Panc1 (cell line): Measurements from ENCODE around the gene PCDH8. TPM values are rescaled to one million over a fixed set of nuclear protein-coding genes. Genes with fewer than 3 reads are reported as not detected.
A peak's percentile ranks its signal among the peaks of the same experiment; 100 is the strongest.

Experiments used
- ATAC-seq: fragments of 200-7000 bp; cut with Tn5 transposase; 2 replicates; pipeline ENCODE4 v1.9.1; 2020; ENCODE audit warnings: mild to moderate bottlenecking, moderate library complexity
- BruUV-seq: library from RNA; stranded (reverse); fragments of 400-500 nt; replicated peaks from 2 replicates; lab custom pipeline; 2021; lab: Mats Ljungman, UMichigan
- CTCF ChIA-PET: fragments of 300-600 bp; sonication (Branson Sonifier 250); formaldehyde crosslinking; loops from one replicate; lab custom pipeline; 2022; ENCODE audit warnings: antibody characterized with exemption; lab: Charles Lee
- POLR2A ChIA-PET: fragments of 300-600 bp; sonication (Branson Sonifier 250); formaldehyde crosslinking; loops from one replicate; lab custom pipeline; 2022; ENCODE audit warnings: antibody characterized with exemption; lab: Charles Lee
- DNase-seq: peaks from one replicate; pipeline ENCODE4 v3.0.0-alpha.2; 2010; ENCODE audit warnings: low read depth, low spot score
- H3K27ac ChIP-seq: 2 replicates; pipeline ENCODE4 v1.5.1; 2011; ENCODE audit warnings: mild to moderate bottlenecking, low read length, inconsistent platforms
- H3K27me3 ChIP-seq: fragments of 200-500 bp; sonication (Bioruptor generic); 2 replicates; pipeline ENCODE4 v1.6.0; 2014; ENCODE audit warnings: low read length, inconsistent platforms; ENCODE audit not compliant: control insufficient read depth, insufficient read depth
- H3K36me3 ChIP-seq: fragments of 200-500 bp; sonication (Bioruptor generic); 2 replicates; pipeline ENCODE4 v1.5.1; 2014; ENCODE audit warnings: inconsistent platforms, mild to moderate bottlenecking, low read length, moderate library complexity; ENCODE audit not compliant: control insufficient read depth, insufficient read depth
- H3K4me1 ChIP-seq: 2 replicates; pipeline ENCODE4 v1.5.1; 2011; ENCODE audit warnings: inconsistent platforms, mild to moderate bottlenecking, low read length, moderate library complexity; ENCODE audit not compliant: control insufficient read depth, insufficient read depth
- H3K4me3 ChIP-seq, 2 experiments: 2 replicates each; pipeline ENCODE4 v1.5.1; 2011 to 2012; ENCODE audit warnings: low read depth in 2 of 2, low read length in 2 of 2, mild to moderate bottlenecking in 2 of 2, inconsistent platforms in 1 of 2, moderate library complexity in 1 of 2
- H3K9me3 ChIP-seq: fragments of 200-500 bp; sonication (Bioruptor generic); 2 replicates; pipeline ENCODE4 v1.5.1; 2014; ENCODE audit warnings: low read depth, mild to moderate bottlenecking, inconsistent platforms, low read length, moderate library complexity; ENCODE audit not compliant: control insufficient read depth, insufficient read depth
- CTCF ChIP-seq: fragments of 450-650 bp; IDR thresholded peaks from 2 replicates; pipeline ENCODE4 v1.5.1; 2017; ENCODE audit warnings: mild to moderate bottlenecking
- POLR2AphosphoS5 ChIP-seq: IDR thresholded peaks from 2 replicates; pipeline ENCODE4 v1.6.1; 2012; ENCODE audit warnings: mild to moderate bottlenecking, low read depth, low read length, moderate library complexity
- REST ChIP-seq, 2 experiments: IDR thresholded peaks; 2 replicates each; pipeline ENCODE4 v1.6.1; 2011 to 2012; ENCODE audit warnings: low read depth in 2 of 2, control low read depth in 1 of 2, low read length in 1 of 2, mild to moderate bottlenecking in 1 of 2, moderate library complexity in 1 of 2; ENCODE audit not compliant: insufficient read depth in 1 of 2
- in situ Hi-C: cut with HindIII; loops from 2 replicates; pipeline ENCODE4 v1.10.0; 2016; ENCODE audit warnings: low sequenced_read_pairs, low pct_unique_long_range_greater_than_20kb
- intact Hi-C: fragments of 100-400 bp; cut with micrococcal nuclease; formaldehyde crosslinking; loops from one replicate; pipeline ENCODE4 v1.10.0; 2022; ENCODE audit not compliant: unreplicated experiment
- total RNA-seq: library from RNA; stranded (reverse); gene quantifications from one replicate; pipeline ENCODE4 v1.2.1, GENCODE V29; 2021; ENCODE audit not compliant: unreplicated experiment

Gene PCDH8
- total RNA-seq, 1 experiment from 2014 or later: not detected

- ChIA-PET CTCF (no interaction called here), POLR2A (no interaction called here)
- Histone ChIP-seq H3K36me3 (no peaks in the 10 kb centered on the region), H3K9me3 (no peaks in the 10 kb centered on the region), H3K27me3 (peaks cover 8% of the 10 kb centered on the region), H3K4me1 (no peaks in the 10 kb centered on the region), H3K4me3 (no peak overlapping the region), H3K27ac (no peak overlapping the region)
- in situ Hi-C loops (no loop called here), intact Hi-C loops (no loop called here)
- BruUV-seq: no TSS peak
- TF ChIP-seq CTCF: no peak
- TF ChIP-seq REST (IDR thresholded peaks at IDR 0.05; ENCODE audit: insufficient read depth in 1 of 2, low read depth in 2 of 2, low read length in 1 of 2): peak in 1 of 2 experiments; percentile 80; a peak in 2 of 4 replicates
- no peak for DNase-seq
- no peak for ATAC-seq
Observed at GRCh38 chr13:52846567-52847321, 1.7 kb downstream of the PCDH8 start.

GRCh38 chr13:52845766-52846566, 2.5 kb downstream of the PCDH8 start:
- Histone ChIP-seq H3K4me3 (no peak overlapping the region), H3K4me1 (no peaks in the 10 kb centered on the region), H3K36me3 (no peaks in the 10 kb centered on the region), H3K27ac (no peak overlapping the region), H3K27me3 (peaks cover 8% of the 10 kb centered on the region), H3K9me3 (no peaks in the 10 kb centered on the region)
- CTCF ChIA-PET: no interaction called here
- in situ Hi-C loops (no loop called here), intact Hi-C loops (no loop called here)
- TF ChIP-seq POLR2AphosphoS5 (no peak), CTCF (peak; percentile 19; the same call in 1 of the 2 replicates)
- POLR2A ChIA-PET: no interaction called here
- ATAC-seq (no peak), DNase-seq (no peak)
- no TSS peak for BruUV-seq
